Gastroesophageal sphincter (tissue), 3 donors: ENCODE measurements around the gene WAS.

Experiments used
- EP300 ChIP-seq: sonication (generic); formaldehyde crosslinking; IDR thresholded peaks from one replicate; pipeline ENCODE4 v1.6.1; 2017; ENCODE audit warnings: antibody characterized with exemption, mild to moderate bottlenecking
- POLR2A ChIP-seq, 2 donors: fragments of 450-650 bp; IDR thresholded peaks; one replicate each; pipeline ENCODE4 v1.6.1; 2017; ENCODE audit warnings: antibody characterized with exemption in 2 of 2, mild to moderate bottlenecking in 2 of 2, moderate library complexity in 1 of 2
- TF ChIP-seq, protein P1 (sequence below), 4 experiments: fragments of 200-600 bp in 2 of 4; fragments of 450-650 bp in 2 of 4; sonication (generic) in 1 of 4; IDR thresholded peaks; one replicate each; pipeline ENCODE4 v1.5.1; 2017 to 2019; ENCODE audit warnings: antibody characterized with exemption in 4 of 4, mild to moderate bottlenecking in 2 of 4, moderate library complexity in 2 of 4

- TF ChIP-seq POLR2A (IDR thresholded peaks at IDR 0.05): no peak
- TF ChIP-seq, protein P1, sequence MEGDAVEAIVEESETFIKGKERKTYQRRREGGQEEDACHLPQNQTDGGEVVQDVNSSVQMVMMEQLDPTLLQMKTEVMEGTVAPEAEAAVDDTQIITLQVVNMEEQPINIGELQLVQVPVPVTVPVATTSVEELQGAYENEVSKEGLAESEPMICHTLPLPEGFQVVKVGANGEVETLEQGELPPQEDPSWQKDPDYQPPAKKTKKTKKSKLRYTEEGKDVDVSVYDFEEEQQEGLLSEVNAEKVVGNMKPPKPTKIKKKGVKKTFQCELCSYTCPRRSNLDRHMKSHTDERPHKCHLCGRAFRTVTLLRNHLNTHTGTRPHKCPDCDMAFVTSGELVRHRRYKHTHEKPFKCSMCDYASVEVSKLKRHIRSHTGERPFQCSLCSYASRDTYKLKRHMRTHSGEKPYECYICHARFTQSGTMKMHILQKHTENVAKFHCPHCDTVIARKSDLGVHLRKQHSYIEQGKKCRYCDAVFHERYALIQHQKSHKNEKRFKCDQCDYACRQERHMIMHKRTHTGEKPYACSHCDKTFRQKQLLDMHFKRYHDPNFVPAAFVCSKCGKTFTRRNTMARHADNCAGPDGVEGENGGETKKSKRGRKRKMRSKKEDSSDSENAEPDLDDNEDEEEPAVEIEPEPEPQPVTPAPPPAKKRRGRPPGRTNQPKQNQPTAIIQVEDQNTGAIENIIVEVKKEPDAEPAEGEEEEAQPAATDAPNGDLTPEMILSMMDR (IDR thresholded peaks at IDR 0.05): no peak
- no peak for TF ChIP-seq EP300
Observed at GRCh38 chrX:48702032-48702431, 18.4 kb downstream of the WAS start.
